Right ventricle myocardium superior (tissue), 1 donor: ENCODE measurements around the gene TBC1D2B. TPM values are rescaled to one million over a fixed set of nuclear protein-coding genes. Genes with fewer than 3 reads are reported as not detected.

Source experiments
- ATAC-seq: fragments of 200-7000 bp; cut with Tn5 transposase; one replicate; pipeline ENCODE4 v1.9.1; 2020; ENCODE audit warnings: mild to moderate bottlenecking; ENCODE audit not compliant: poor library complexity
- DNase-seq: peaks from one replicate; pipeline ENCODE4 v3.0.0-alpha.2; 2020
- intact Hi-C: fragments of 100-400 bp; cut with DNase I; formaldehyde crosslinking; loops from one replicate; pipeline ENCODE4 v1.11.2; 2022
- long read RNA-seq: library from polyadenylated mRNA; unstranded; transcript quantifications from one replicate; pipeline ENCODE4 v2.0.0, GENCODE V29; 2021
- total RNA-seq: library from RNA; stranded (reverse); fragmentation: NEBNext Ultra II Directional; extraction: Animal tissue kit (Norgen Biotek cat#: 25700); gene quantifications from one replicate; pipeline ENCODE4 v1.2.1, GENCODE V29; 2021
- donor health status: DM: no; HTN: yes; CAD: no; lungs with severe emphysema.

Gene TBC1D2B
- total RNA-seq = 9.8 TPM
- long read RNA-seq, full-length matches to known transcripts = 16 of 19 reads
- long read RNA-seq, partial matches to known transcripts = 3 of 19 reads
- long read RNA-seq, other reads (novel, unspliced or antisense) = 0 of 19 reads

GRCh38 chr15:78077053-78077870 is at the start of gene TBC1D2B:
TBC1D2B (minus strand) TSS chr15:78077711; CDS start chr15:78077652, 59 bp downstream.
- DNase-seq (peak; percentile 84), ATAC-seq (peak; percentile 79)
- intact Hi-C loops = no loop called here

- ATAC-seq = no peak
- no peak for DNase-seq
- intact Hi-C loops = loop anchor here (5.0 kb wide), 1 partner anchor 117 kb away; no protein-coding TSS in a partner anchor
Observed at GRCh38 chr15:78125267-78125666, 47.8 kb upstream of the TBC1D2B start.

GRCh38 chr15:78120523-78120922 is 43.0 kb upstream of the TBC1D2B start:
- intact Hi-C loops = no loop called here
- ATAC-seq (no peak), DNase-seq (no peak)

- DNase-seq = no peak
- intact Hi-C loops = loop anchor here (2.0 to 10.0 kb wide), 3 partner anchors 85 to 312 kb away; no protein-coding TSS in a partner anchor
- ATAC-seq = no peak
Observed at GRCh38 chr15:78112551-78112950, 35.0 kb upstream of the TBC1D2B start.

- DNase-seq (no peak), ATAC-seq (no peak)
- intact Hi-C loops = loop anchor here (2.0 to 10.0 kb wide), 3 partner anchors 86 to 313 kb away; no protein-coding TSS in a partner anchor
Observed at GRCh38 chr15:78111788-78112187, 34.3 kb upstream of the TBC1D2B start.

GRCh38 chr15:78110916-78111475 is 33.5 kb upstream of the TBC1D2B start:
- ATAC-seq = no peak
- intact Hi-C loops = loop anchor here (5.0 to 10.0 kb wide), 2 partner anchors 86 to 314 kb away; no protein-coding TSS in a partner anchor
- no peak for DNase-seq

- intact Hi-C loops = loop anchor here (5.0 to 10.0 kb wide), 2 partner anchors 87 to 315 kb away; no protein-coding TSS in a partner anchor
- DNase-seq (no peak), ATAC-seq (no peak)
Observed at GRCh38 chr15:78110096-78110495, 32.6 kb upstream of the TBC1D2B start.

GRCh38 chr15:78109156-78109555 is 31.6 kb upstream of the TBC1D2B start:
- intact Hi-C loops = loop anchor here (2.0 to 5.0 kb wide), 3 partner anchors 107 to 150 kb away; no protein-coding TSS in a partner anchor
- DNase-seq (no peak), ATAC-seq (no peak)

GRCh38 chr15:78108300-78109084 is 31.0 kb upstream of the TBC1D2B start:
- DNase-seq (peak; percentile 92), ATAC-seq (peak; percentile 95)
- intact Hi-C loops = loop anchor here (2.0 to 5.0 kb wide), 3 partner anchors 106 to 150 kb away; no protein-coding TSS in a partner anchor

- DNase-seq (no peak), ATAC-seq (no peak)
- intact Hi-C loops = loop anchor here (5.0 kb wide), 1 partner anchor 105 kb away; no protein-coding TSS in a partner anchor
Observed at GRCh38 chr15:78107471-78107870, 30.0 kb upstream of the TBC1D2B start.

- DNase-seq (no peak), ATAC-seq (no peak)
- intact Hi-C loops = loop anchor here (5.0 kb wide), 1 partner anchor 103 kb away; no protein-coding TSS in a partner anchor
Observed at GRCh38 chr15:78105476-78106241, 28.1 kb upstream of the TBC1D2B start.

- ATAC-seq = no peak
- DNase-seq = no peak
- intact Hi-C loops = loop anchor here (5.0 kb wide), 1 partner anchor 103 kb away; no protein-coding TSS in a partner anchor
Observed at GRCh38 chr15:78104566-78105475, 27.3 kb upstream of the TBC1D2B start.

GRCh38 chr15:78104119-78104479 is 26.6 kb upstream of the TBC1D2B start:
- no peak for ATAC-seq
- intact Hi-C loops = no loop called here
- DNase-seq = no peak

GRCh38 chr15:78103406-78104118 is 26.1 kb upstream of the TBC1D2B start:
- ATAC-seq (peak; percentile 17), DNase-seq (no peak)
- intact Hi-C loops = no loop called here

GRCh38 chr15:78102741-78103140 is 25.2 kb upstream of the TBC1D2B start:
- DNase-seq = no peak
- no peak for ATAC-seq
- intact Hi-C loops = no loop called here

GRCh38 chr15:78102211-78102610 is 24.7 kb upstream of the TBC1D2B start:
- DNase-seq = no peak
- intact Hi-C loops = no loop called here
- ATAC-seq = no peak
